K562 (cell line): Measurements from ENCODE around the gene JUND.

Experiments
- MEF2D ChIP-seq: conservative IDR thresholded peaks from 2 replicates; pipeline ENCODE4 v1.6.1; 2016; ENCODE audit warnings: low read depth, missing genetic modification characterization, missing compliant biosample characterization
- TF ChIP-seq, protein P1 (sequence below): fragments of 250-450 bp; sonication (Bioruptor Pico); IDR thresholded peaks from 2 replicates; pipeline ENCODE4 v1.8.0; 2021; ENCODE audit warnings: moderate library complexity, mild to moderate bottlenecking, inconsistent platforms

DNA sequence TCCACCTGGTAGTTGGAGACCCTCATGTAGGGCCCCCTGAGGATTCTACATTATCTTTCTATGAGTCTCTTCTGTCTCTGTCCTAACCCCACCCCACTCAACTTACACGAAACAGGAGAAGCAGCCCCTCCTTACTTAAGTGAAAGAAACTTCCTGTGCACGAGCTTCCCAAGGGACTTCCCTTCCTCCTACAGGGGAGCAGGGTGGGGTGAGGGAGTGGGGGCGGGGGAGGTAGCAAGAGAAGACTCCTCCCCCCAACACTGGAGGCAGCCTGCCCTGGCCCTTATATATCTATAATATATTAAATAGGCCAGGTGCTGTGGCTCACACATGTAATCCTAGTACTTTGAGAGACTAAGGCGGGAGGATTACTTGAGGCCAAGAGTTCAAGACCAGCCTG lies 49.6 kb downstream of the JUND start:
- TF ChIP-seq, protein P1, sequence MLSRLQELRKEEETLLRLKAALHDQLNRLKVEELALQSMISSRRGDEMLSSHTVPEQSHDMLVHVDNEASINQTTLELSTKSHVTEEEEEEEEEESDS: no peak
- TF ChIP-seq MEF2D (tag): no peak
